ENCODE results near the gene C17orf114.
A peak's percentile ranks its signal among the peaks of the same experiment; 100 is the strongest.

The C17orf114 gene

GRCh38 chr17:4789951-4790704 lies 12.0 kb downstream of the C17orf114 start:
- Histone ChIP-seq H3K27me3 (peaks cover 6% of the 10 kb centered on the region), H3K36me3 (replicated peaks in 1 of 2) (no peaks in the 10 kb centered on the region), H3K4me3 (peak overlapping the region in 3 of 4 donors; percentile 15 to 57 (median 44)), H3K4me1 (replicated peaks in 1 of 2) (peaks cover 4 to 44% of the 10 kb centered on the region in 2 donors), H3K27ac (peak overlapping the region; percentile 78 to 98 (median 96)), H3K9me3 (replicated peaks in 1 of 3) (no peaks in the 10 kb centered on the region)
- TF ChIP-seq CTCF (IDR thresholded peaks at IDR 0.05) (peak; percentile 34 to 96 (median 68)), POLR2A (IDR thresholded peaks at IDR 0.05) (peak; percentile 87 to 92)
- peak; percentile 83 to 90 (median 85) for DNase-seq
- intact Hi-C loops (cut with DNase I), result loop anchor here (2.0 to 10.0 kb wide), 4 partner anchors 55 to 101 kb away; partner anchors contain the start of genes ARRB2 (in 1 of the 2), CXCL16 (in 1 of the 2), MED11 (in 1 of the 2) and ZMYND15 (in 1 of the 2)
- WGBS, 4 donors, result 0 to 1% (median 0%) methylated on average over 22 to 91 of the region's 91 CpGs

- TF ChIP-seq POLR2A (IDR thresholded peaks at IDR 0.05), result no peak
- no peak for TF ChIP-seq CTCF (IDR thresholded peaks at IDR 0.05)
- Histone ChIP-seq H3K36me3 (replicated peaks in 1 of 2) (no peaks in the 10 kb centered on the region), H3K9me3 (replicated peaks in 1 of 3) (no peaks in the 10 kb centered on the region), H3K27ac (peak overlapping the region; percentile 78 to 98 (median 96)), H3K4me3 (peak overlapping the region in 3 of 4 donors; percentile 15 to 57 (median 44)), H3K27me3 (peaks cover 6% of the 10 kb centered on the region), H3K4me1 (replicated peaks in 1 of 2) (peaks cover 4 to 44% of the 10 kb centered on the region in 2 donors)
- WGBS, 4 donors, result 0% methylated on average over 25 of the region's 25 CpGs; no CpG with 5 or more reads in 2 of the 4 donors
- no peak for DNase-seq
- intact Hi-C loops (cut with DNase I), result loop anchor here (2.0 to 10.0 kb wide), 3 partner anchors 55 to 101 kb away; partner anchors contain the start of genes CXCL16 (in 1 of the 2), MED11 (in 1 of the 2) and ZMYND15 (in 1 of the 2)
Measured at GRCh38 chr17:4789701-4789950, 12.5 kb downstream of the C17orf114 start.

- no peak for TF ChIP-seq POLR2A (IDR thresholded peaks at IDR 0.05)
- TF ChIP-seq CTCF (IDR thresholded peaks at IDR 0.05), result no peak
- H3K4me1 ChIP-seq (replicated peaks in 1 of 2), result peaks cover 4 to 44% of the 10 kb centered on the region in 2 donors
- WGBS, 4 donors, result 50 to 62% (median 56%) methylated on average over 16 to 62 of the region's 62 CpGs
- H3K27ac ChIP-seq, result peak within 1 kb of the TSS; percentile 78 to 98 (median 96)
- no peak for DNase-seq
- H3K9me3 ChIP-seq (replicated peaks in 1 of 3), result no peaks in the 10 kb centered on the region
- intact Hi-C loops (cut with DNase I), result loop anchor here (2.0 to 10.0 kb wide), 3 partner anchors 54 to 102 kb away; partner anchors contain the start of genes CXCL16 (in 1 of the 2), MED11 (in 1 of the 2) and ZMYND15 (in 1 of the 2)
- peak within 1 kb of the TSS in 3 of 4 donors; percentile 15 to 57 (median 44) for H3K4me3 ChIP-seq
- H3K27me3 ChIP-seq, result peaks cover 10% of the 10 kb centered on the region
- no peaks in the 10 kb centered on the region for H3K36me3 ChIP-seq (replicated peaks in 1 of 2)
Measured at GRCh38 chr17:4788807-4789700, 13.1 kb downstream of the C17orf114 start, which contains the start of gene GLTPD2. TSS of gene GLTPD2 (plus strand) at chr17:4788964. CDS start at chr17:4789012, 48 bp downstream.
